Lung (tissue), 12 donors: ENCODE data around the gene TIAM2. TPM values are rescaled to one million over a fixed set of nuclear protein-coding genes. Genes with fewer than 3 reads are reported as not detected.

Source experiments
- ATAC-seq: fragments of 200-7000 bp; cut with Tn5 transposase; one replicate; pipeline ENCODE4 v1.9.1; 2020; ENCODE audit warnings: moderate number of reproducible peaks; ENCODE audit not compliant: insufficient read depth, low FRiP score
- DNase-seq, 3 donors: peaks; one replicate each; pipeline ENCODE4 v3.0.0-alpha.2; 2013 to 2017
- H3K27ac ChIP-seq, 2 donors: one replicate each; pipeline ENCODE4 v1.5.1; 2013; ENCODE audit warnings: mild to moderate bottlenecking in 2 of 2, moderate library complexity in 2 of 2, control low read depth in 1 of 2, inconsistent platforms in 1 of 2, low read depth in 1 of 2, low read length in 1 of 2
- H3K27me3 ChIP-seq, 3 donors: one replicate each; pipeline ENCODE4 v1.5.1; 2013; ENCODE audit warnings: low read length in 2 of 3; ENCODE audit not compliant: control insufficient read depth in 3 of 3, insufficient read depth in 3 of 3
- H3K36me3 ChIP-seq, 4 donors: one replicate each; pipeline ENCODE4 v1.5.1; 2013; ENCODE audit warnings: low read length in 4 of 4, mild to moderate bottlenecking in 1 of 4, moderate library complexity in 1 of 4; ENCODE audit not compliant: control insufficient read depth in 4 of 4, insufficient read depth in 4 of 4
- H3K4me1 ChIP-seq, 5 donors: one replicate each; pipeline ENCODE4 v1.5.1; 2013; ENCODE audit warnings: low read length in 5 of 5, mild to moderate bottlenecking in 2 of 5, moderate library complexity in 1 of 5; ENCODE audit not compliant: control insufficient read depth in 5 of 5, insufficient read depth in 5 of 5
- H3K4me3 ChIP-seq: one replicate; pipeline ENCODE4 v1.5.1; 2013; ENCODE audit warnings: mild to moderate bottlenecking, control low read depth, moderate library complexity
- H3K9ac ChIP-seq, 2 donors: one replicate each; pipeline ENCODE4 v1.5.1; 2013; ENCODE audit warnings: low read length in 2 of 2, control low read depth in 1 of 2; ENCODE audit not compliant: insufficient read depth in 1 of 2
- H3K9me3 ChIP-seq, 4 donors: one replicate each; pipeline ENCODE4 v1.5.1; 2013; ENCODE audit warnings: low read length in 3 of 4, mild to moderate bottlenecking in 1 of 4, moderate library complexity in 1 of 4; ENCODE audit not compliant: control insufficient read depth in 4 of 4, insufficient read depth in 3 of 4
- CTCF ChIP-seq: IDR thresholded peaks from 2 replicates; pipeline ENCODE4 v1.5.1; 2012; ENCODE audit warnings: mild to moderate bottlenecking; ENCODE audit errors: control extremely low read depth, extremely low read depth
- WGBS, 2 donors: extraction: QIAGEN DNeasy Blood & Tissue Kit; methylation state at CpG; one replicate each; pipeline ENCODE4 v1.1.7; 2013; 5-methylcytosine and 5-hydroxymethylcytosine counted together
- polyA plus RNA-seq, 2 donors: library from polyadenylated mRNA; stranded (reverse); fragments of 200-250 nt; gene quantifications; one replicate each; pipeline ENCODE4 v1.2.1, GENCODE V29; 2013
- total RNA-seq, 2 donors: library from RNA; depleted of rRNA in 1 of 2; stranded (reverse); fragments of >200 nt in 1 of 2; gene quantifications; one replicate each; pipeline ENCODE4 v1.2.1, GENCODE V29; 2014 to 2021
- donor health status: control.
- donor health status: control.
- donor health status: Bipolar disorder and iron deficiency.
- donor health status: healthy.
- donor health status: DM: yes; HTN: yes; CAD: no.

Gene TIAM2
- total and polyA plus RNA-seq, 4 donors = 1.8 to 17.5 (median 4.1) TPM

- Histone ChIP-seq H3K4me1 (no peaks in the 10 kb centered on the region), H3K36me3 (no peaks in the 10 kb centered on the region), H3K4me3 (no peak overlapping the region), H3K9me3 (no peaks in the 10 kb centered on the region), H3K27ac (no peak overlapping the region), H3K27me3 (no peaks in the 10 kb centered on the region), H3K9ac (no peak overlapping the region)
- 73 to 79% methylated on average over 7 of the region's 7 CpGs for WGBS, 2 donors
- DNase-seq = no peak
- ATAC-seq = no peak
- TF ChIP-seq CTCF = no peak
Observed at GRCh38 chr6:154958469-154958868, 36.6 kb upstream of the TIAM2 start.

- no peak for ATAC-seq
- no peak for DNase-seq
- no peak overlapping the region for H3K27ac ChIP-seq
Observed at GRCh38 chr6:154960299-154960843, 34.7 kb upstream of the TIAM2 start.

GRCh38 chr6:154960854-154961530 is 34.1 kb upstream of the TIAM2 start:
- ATAC-seq = no peak
- DNase-seq = no peak

More at GRCh38 chr6:154960299-154960843, 34.7 kb upstream of the TIAM2 start:
- Histone ChIP-seq H3K9ac (no peak overlapping the region), H3K9me3 (peaks cover 0 to 3% (median 0%) of the 10 kb centered on the region in 4 donors), H3K36me3 (peaks cover 0 to 2% (median 0%) of the 10 kb centered on the region in 4 donors), H3K27me3 (no peaks in the 10 kb centered on the region), H3K4me3 (no peak overlapping the region), H3K4me1 (no peaks in the 10 kb centered on the region)
- no peak for TF ChIP-seq CTCF
- WGBS, 2 donors = 90 to 92% methylated on average over 11 of the region's 11 CpGs

More at GRCh38 chr6:154960854-154961530, 34.1 kb upstream of the TIAM2 start:
- no peak overlapping the region for H3K27ac ChIP-seq
- H3K4me3 ChIP-seq = no peak overlapping the region
- H3K27me3 ChIP-seq = no peaks in the 10 kb centered on the region
- H3K36me3 ChIP-seq = peaks cover 0 to 2% (median 0%) of the 10 kb centered on the region in 4 donors
- peaks cover 0 to 3% (median 0%) of the 10 kb centered on the region in 4 donors for H3K9me3 ChIP-seq
- no peak for TF ChIP-seq CTCF
- no peak overlapping the region for H3K9ac ChIP-seq
- H3K4me1 ChIP-seq = no peaks in the 10 kb centered on the region
- 89 to 94% methylated on average over 6 of the region's 6 CpGs for WGBS, 2 donors
